ENCODE measurements around the gene CDH24. TPM values are rescaled to one million over a fixed set of nuclear protein-coding genes. Genes with fewer than 3 reads are reported as not detected.
A peak's percentile ranks its signal among the peaks of the same experiment; 100 is the strongest.

CDH24 gene
- polyA plus RNA-seq, 2 of the 4 experiments (the other 2 are of a cell fraction) = 4.8 to 5.1 TPM

DNA sequence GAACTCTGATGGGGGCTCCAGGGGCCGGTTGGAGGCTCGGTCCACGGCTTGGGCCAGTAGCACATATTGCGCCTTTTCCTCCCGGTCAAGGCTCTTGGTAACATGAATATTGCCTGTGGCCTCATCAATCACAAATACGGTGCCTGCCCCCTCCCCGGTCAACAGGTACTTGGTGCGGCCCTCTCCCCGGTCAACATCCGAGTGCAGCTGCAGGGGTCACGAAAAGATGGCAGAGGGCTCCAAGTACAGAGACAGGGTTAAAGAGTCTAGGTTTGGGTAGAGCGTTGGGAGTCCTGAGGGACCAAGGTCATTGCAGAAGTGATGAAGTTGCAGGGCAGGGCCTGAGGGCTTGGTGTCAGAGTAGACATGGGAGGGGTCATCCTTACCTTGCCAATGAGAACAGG is 2.2 kb downstream of the CDH24 start:
- ATAC-seq = no peak
- TF ChIP-seq, protein P1, sequence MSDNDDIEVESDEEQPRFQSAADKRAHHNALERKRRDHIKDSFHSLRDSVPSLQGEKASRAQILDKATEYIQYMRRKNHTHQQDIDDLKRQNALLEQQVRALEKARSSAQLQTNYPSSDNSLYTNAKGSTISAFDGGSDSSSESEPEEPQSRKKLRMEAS (IDR thresholded peaks at IDR 0.05) = no peak
- no peak for TF ChIP-seq CHD2 (IDR thresholded peaks at IDR 0.05; ENCODE audit: low read length, partially characterized antibody)
- no peak for TF ChIP-seq CEBPB (IDR thresholded peaks at IDR 0.05)
- TF ChIP-seq RNF2 (IDR thresholded peaks at IDR 0.05; ENCODE audit: borderline replicate concordance, low read depth) = no peak
- no peak for TF ChIP-seq JUN (IDR thresholded peaks at IDR 0.05)
- no peak for TF ChIP-seq ZFP36 (IDR thresholded peaks at IDR 0.05; ENCODE audit: borderline replicate concordance, partially characterized antibody)
- TF ChIP-seq KDM5A (IDR thresholded peaks at IDR 0.05) = no peak
- TF ChIP-seq ESRRA (IDR thresholded peaks at IDR 0.05; ENCODE audit: borderline replicate concordance, low read length) = no peak
- TF ChIP-seq GATA3 (IDR thresholded peaks at IDR 0.05; ENCODE audit: borderline replicate concordance) = no peak
- TF ChIP-seq, protein P2, sequence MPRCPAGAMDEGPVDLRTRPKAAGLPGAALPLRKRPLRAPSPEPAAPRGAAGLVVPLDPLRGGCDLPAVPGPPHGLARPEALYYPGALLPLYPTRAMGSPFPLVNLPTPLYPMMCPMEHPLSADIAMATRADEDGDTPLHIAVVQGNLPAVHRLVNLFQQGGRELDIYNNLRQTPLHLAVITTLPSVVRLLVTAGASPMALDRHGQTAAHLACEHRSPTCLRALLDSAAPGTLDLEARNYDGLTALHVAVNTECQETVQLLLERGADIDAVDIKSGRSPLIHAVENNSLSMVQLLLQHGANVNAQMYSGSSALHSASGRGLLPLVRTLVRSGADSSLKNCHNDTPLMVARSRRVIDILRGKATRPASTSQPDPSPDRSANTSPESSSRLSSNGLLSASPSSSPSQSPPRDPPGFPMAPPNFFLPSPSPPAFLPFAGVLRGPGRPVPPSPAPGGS (IDR thresholded peaks at IDR 0.05) = no peak
- TF ChIP-seq JUNB (IDR thresholded peaks at IDR 0.05) = no peak
- TF ChIP-seq HOXB13 (CRISPR knock-in tag; IDR thresholded peaks at IDR 0.05; ENCODE audit: low read depth) = no peak
- TF ChIP-seq, protein P3, sequence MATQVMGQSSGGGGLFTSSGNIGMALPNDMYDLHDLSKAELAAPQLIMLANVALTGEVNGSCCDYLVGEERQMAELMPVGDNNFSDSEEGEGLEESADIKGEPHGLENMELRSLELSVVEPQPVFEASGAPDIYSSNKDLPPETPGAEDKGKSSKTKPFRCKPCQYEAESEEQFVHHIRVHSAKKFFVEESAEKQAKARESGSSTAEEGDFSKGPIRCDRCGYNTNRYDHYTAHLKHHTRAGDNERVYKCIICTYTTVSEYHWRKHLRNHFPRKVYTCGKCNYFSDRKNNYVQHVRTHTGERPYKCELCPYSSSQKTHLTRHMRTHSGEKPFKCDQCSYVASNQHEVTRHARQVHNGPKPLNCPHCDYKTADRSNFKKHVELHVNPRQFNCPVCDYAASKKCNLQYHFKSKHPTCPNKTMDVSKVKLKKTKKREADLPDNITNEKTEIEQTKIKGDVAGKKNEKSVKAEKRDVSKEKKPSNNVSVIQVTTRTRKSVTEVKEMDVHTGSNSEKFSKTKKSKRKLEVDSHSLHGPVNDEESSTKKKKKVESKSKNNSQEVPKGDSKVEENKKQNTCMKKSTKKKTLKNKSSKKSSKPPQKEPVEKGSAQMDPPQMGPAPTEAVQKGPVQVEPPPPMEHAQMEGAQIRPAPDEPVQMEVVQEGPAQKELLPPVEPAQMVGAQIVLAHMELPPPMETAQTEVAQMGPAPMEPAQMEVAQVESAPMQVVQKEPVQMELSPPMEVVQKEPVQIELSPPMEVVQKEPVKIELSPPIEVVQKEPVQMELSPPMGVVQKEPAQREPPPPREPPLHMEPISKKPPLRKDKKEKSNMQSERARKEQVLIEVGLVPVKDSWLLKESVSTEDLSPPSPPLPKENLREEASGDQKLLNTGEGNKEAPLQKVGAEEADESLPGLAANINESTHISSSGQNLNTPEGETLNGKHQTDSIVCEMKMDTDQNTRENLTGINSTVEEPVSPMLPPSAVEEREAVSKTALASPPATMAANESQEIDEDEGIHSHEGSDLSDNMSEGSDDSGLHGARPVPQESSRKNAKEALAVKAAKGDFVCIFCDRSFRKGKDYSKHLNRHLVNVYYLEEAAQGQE (IDR thresholded peaks at IDR 0.05) = no peak
- Histone ChIP-seq H3K4me1 (peaks cover 21% of the 10 kb centered on the region), H3K4me2 (no peak overlapping the region), H3K27ac (no peak overlapping the region), H3K9me3 (no peaks in the 10 kb centered on the region), H3K4me3 (no peak overlapping the region)
- DNase-seq (ENCODE audit: low read depth in 1 of 2, low spot score in 1 of 2) = no peak
- no peak for FAIRE-seq
- WGBS (ENCODE audit: missing lambda C conversion rate) = 96% methylated on average over 12 of the region's 12 CpGs
- ChIA-PET POLR2A (no interaction called here), CTCF (interaction anchor here (0.6 to 33.8 kb wide), 26 partner anchors 9 to 498 kb away, joined by 3 to 1206 read pairs (median 6); partner anchors contain the start of genes AJUBA, C14orf119, HAUS4 and PRMT5)

DNA sequence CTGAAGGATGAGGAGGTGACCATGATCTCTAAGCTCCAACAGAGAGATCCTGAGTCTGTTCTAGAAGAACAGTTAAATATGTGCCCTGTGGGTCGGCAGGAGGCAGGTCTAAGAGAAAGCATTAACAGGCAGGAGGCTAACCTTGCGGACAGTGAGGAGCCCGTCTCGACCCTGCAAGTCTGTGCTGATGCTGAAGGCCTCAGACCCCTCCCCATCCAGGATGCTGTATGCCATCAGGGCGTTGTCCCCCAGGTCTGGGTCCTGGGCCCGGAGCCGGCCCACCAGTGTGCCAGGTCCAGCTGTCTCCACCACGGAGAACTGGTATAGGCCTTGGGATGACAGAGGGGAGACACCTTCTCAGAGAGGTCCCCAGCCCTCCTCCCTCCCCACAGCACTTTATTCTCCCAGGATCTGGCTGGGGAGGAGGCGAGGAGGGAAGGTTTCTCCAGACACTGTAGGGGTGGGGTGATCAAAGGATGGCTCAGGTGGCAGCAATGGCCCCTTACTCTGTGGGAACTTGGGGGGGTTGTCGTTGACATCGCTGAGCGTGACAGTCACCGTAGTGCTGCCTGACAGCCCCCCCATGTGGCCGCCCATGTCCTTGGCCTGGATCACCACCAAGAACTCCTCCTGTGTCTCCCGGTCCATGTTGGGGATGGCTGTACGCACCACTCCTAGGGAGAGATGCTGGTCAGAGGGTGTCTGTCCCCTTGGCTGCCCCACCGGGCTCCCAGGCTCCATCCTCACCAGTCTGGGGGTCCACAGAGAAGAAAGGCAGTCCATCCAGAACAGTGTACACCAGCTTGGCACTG is 3.1 kb downstream of the CDH24 start:
- TF ChIP-seq RARB (CRISPR knock-in tag; IDR thresholded peaks at IDR 0.05) (no peak), RCOR1 (IDR thresholded peaks at IDR 0.05; ENCODE audit: low read depth, low read length) (no peak), RAD21 (conservative IDR thresholded peaks at IDR 0.05 in 1 of 2, IDR thresholded peaks at IDR 0.05 in 1 of 2) (peak; percentile 19 to 36; a peak in 2 of 5 replicates)
- TF ChIP-seq, protein P4, sequence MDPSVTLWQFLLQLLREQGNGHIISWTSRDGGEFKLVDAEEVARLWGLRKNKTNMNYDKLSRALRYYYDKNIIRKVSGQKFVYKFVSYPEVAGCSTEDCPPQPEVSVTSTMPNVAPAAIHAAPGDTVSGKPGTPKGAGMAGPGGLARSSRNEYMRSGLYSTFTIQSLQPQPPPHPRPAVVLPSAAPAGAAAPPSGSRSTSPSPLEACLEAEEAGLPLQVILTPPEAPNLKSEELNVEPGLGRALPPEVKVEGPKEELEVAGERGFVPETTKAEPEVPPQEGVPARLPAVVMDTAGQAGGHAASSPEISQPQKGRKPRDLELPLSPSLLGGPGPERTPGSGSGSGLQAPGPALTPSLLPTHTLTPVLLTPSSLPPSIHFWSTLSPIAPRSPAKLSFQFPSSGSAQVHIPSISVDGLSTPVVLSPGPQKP (IDR thresholded peaks at IDR 0.05; ENCODE audit: low read depth, low read length) = no peak
- H3K9me3 ChIP-seq = no peaks in the 10 kb centered on the region
- ATAC-seq (no peak), FAIRE-seq (no peak), DNase-seq (ENCODE audit: low read depth in 1 of 2, low spot score in 1 of 2) (no peak)
- H3K4me3 ChIP-seq = no peak overlapping the region
- H3K27ac ChIP-seq = no peak overlapping the region
- POLR2A ChIA-PET = interaction anchor here (0.5 kb wide), 1 partner anchor 139 kb away, joined by 3 read pairs; no protein-coding TSS in a partner anchor
- no peak overlapping the region for H3K4me2 ChIP-seq
- CTCF ChIA-PET = interaction anchor here (0.8 to 33.8 kb wide), 13 partner anchors 8 to 66 kb away, joined by 3 to 1206 read pairs (median 6); partner anchors contain the start of genes AJUBA and PSMB11
- WGBS (ENCODE audit: missing lambda C conversion rate) = 85% methylated on average over 11 of the region's 17 CpGs
- H3K4me1 ChIP-seq = peaks cover 21% of the 10 kb centered on the region

All from A549 (cell line).